K562 (cell line): ENCODE measurements around the gene PSMB7.

Experiments
- CTCF ChIP-seq, 3 experiments: IDR thresholded peaks in 2 of 3; conservative IDR thresholded peaks in 1 of 3; 2 replicates each; pipeline ENCODE4 v1.5.1; 2011 to 2012; ENCODE audit warnings: low read length in 3 of 3, mild to moderate bottlenecking in 3 of 3, control low read depth in 2 of 3, improper control_type of control experiment in 1 of 3, inconsistent platforms in 1 of 3, low read depth in 1 of 3, mixed read lengths in 1 of 3, moderate library complexity in 1 of 3; ENCODE audit not compliant: insufficient read depth in 2 of 3
- HDAC6 ChIP-seq: IDR thresholded peaks from 2 replicates; pipeline ENCODE4 v1.6.1; 2012; ENCODE audit warnings: low read depth, mild to moderate bottlenecking, control low read depth, inconsistent platforms, low read length, moderate library complexity
- KLF16 ChIP-seq: IDR thresholded peaks from 2 replicates; pipeline ENCODE4 v1.6.1; 2016; ENCODE audit warnings: antibody characterized with exemption

- TF ChIP-seq HDAC6, result no peak
- TF ChIP-seq KLF16, result no peak
- TF ChIP-seq CTCF (IDR thresholded peaks at IDR 0.05 in 2 of 3, conservative IDR thresholded peaks at IDR 0.05 in 1 of 3; ENCODE audit: insufficient read depth in 2 of 3, low read depth in 1 of 3, low read length in 3 of 3), result no peak
Measured at GRCh38 chr9:124351672-124352468, 63.4 kb downstream of the PSMB7 start.
